GM12878 (cell line): Measurements from ENCODE around the gene PDXDC1. TPM values are rescaled to one million over a fixed set of nuclear protein-coding genes. Genes with fewer than 3 reads are reported as not detected.

Source experiments
- ATAC-seq: fragments of 200-7000 bp; cut with Tn5 transposase; 3 replicates; pipeline ENCODE4 v1.9.1; 2020; ENCODE audit warnings: mild to moderate bottlenecking, moderate library complexity
- BruUV-seq: library from RNA; stranded (reverse); fragments of 400-500 nt; replicated peaks from 2 replicates; lab custom pipeline; 2021; lab: Mats Ljungman, UMichigan
- CTCF ChIA-PET: fragments of 300-600 bp; sonication (Branson Sonifier 250); formaldehyde crosslinking; extraction: SDS; loops from one replicate; lab custom pipeline; 2021; ENCODE audit warnings: inconsistent platforms; lab: Yijun Ruan, JAX
- POLR2A ChIA-PET: fragments of 350-600 bp; formaldehyde crosslinking; extraction: SDS; loops from one replicate; lab custom pipeline; 2021; ENCODE audit warnings: inconsistent platforms; lab: Charles Lee
- RAD21 ChIA-PET: fragments of 300-600 bp; sonication (Branson Sonifier 250); formaldehyde crosslinking; loops from one replicate; lab custom pipeline; 2023; ENCODE audit warnings: antibody characterized with exemption; ENCODE audit not compliant: unreplicated experiment; lab: Charles Lee
- SMC1A ChIA-PET: fragments of 300-600 bp; sonication (Branson Sonifier 250); formaldehyde crosslinking; loops from one replicate; lab custom pipeline; 2023; ENCODE audit not compliant: unreplicated experiment, uncharacterized antibody; lab: Charles Lee
- DNase-seq: peaks from one replicate; pipeline ENCODE4 v3.0.0-alpha.2; 2011; ENCODE audit warnings: low read depth, low spot score
- FAIRE-seq: peaks from 3 replicates; lab custom pipeline; 2011; peaks lifted over from hg19 to GRCh38; lab: Jason Lieb, UNC
- H2AFZ ChIP-seq: 2 replicates; pipeline ENCODE4 v1.6.0; 2011; ENCODE audit warnings: low read depth, low read length, control low read depth; ENCODE audit not compliant: control insufficient read depth
- H3K27ac ChIP-seq: 2 replicates; pipeline ENCODE4 v1.5.1; 2011; ENCODE audit warnings: control low read depth; ENCODE audit not compliant: control insufficient read depth, insufficient read depth
- H3K27me3 ChIP-seq, 2 experiments: replicated peaks in 1 of 2; 2 replicates each; pipeline versions ENCODE4 v1.6.0 to v1.6.1; 2011; ENCODE audit warnings: low read length in 1 of 2; ENCODE audit not compliant: control insufficient read depth in 2 of 2, insufficient read depth in 2 of 2
- H3K36me3 ChIP-seq, 2 experiments: 2 replicates each; pipeline ENCODE4 v1.5.1; 2011; ENCODE audit warnings: low read length in 1 of 2; ENCODE audit not compliant: control insufficient read depth in 2 of 2, insufficient read depth in 2 of 2
- H3K4me1 ChIP-seq: 2 replicates; pipeline ENCODE4 v1.6.1; 2011; ENCODE audit warnings: mild to moderate bottlenecking, low read length, moderate library complexity, mixed read lengths; ENCODE audit not compliant: control insufficient read depth, insufficient read depth
- H3K4me2 ChIP-seq: 2 replicates; pipeline ENCODE4 v1.6.0; 2011; ENCODE audit warnings: control low read depth; ENCODE audit not compliant: control insufficient read depth, insufficient read depth
- H3K4me3 ChIP-seq: fragments of 200-600 bp; sonication (generic); 2 replicates; pipeline ENCODE4 v1.5.1; 2016
- H3K79me2 ChIP-seq: 2 replicates; pipeline ENCODE4 v1.6.0; 2011; ENCODE audit warnings: low read length; ENCODE audit not compliant: control insufficient read depth, insufficient read depth
- H3K9ac ChIP-seq: 2 replicates; pipeline ENCODE4 v1.8.0; 2011; ENCODE audit warnings: low read length, control low read depth, mixed read lengths; ENCODE audit not compliant: control insufficient read depth, insufficient read depth
- H3K9me3 ChIP-seq: replicated peaks from 3 replicates; pipeline ENCODE4 v1.5.1; 2011; ENCODE audit warnings: mild to moderate bottlenecking, low read length; ENCODE audit not compliant: control insufficient read depth, insufficient read depth
- H4K20me1 ChIP-seq: 2 replicates; pipeline ENCODE4 v1.6.0; 2011; ENCODE audit not compliant: control insufficient read depth, insufficient read depth
- DPF2 ChIP-seq: fragments of 450-650 bp; IDR thresholded peaks from 2 replicates; pipeline ENCODE4 v1.6.1; 2017; ENCODE audit warnings: mild to moderate bottlenecking
- NFYA ChIP-seq: IDR thresholded peaks from 2 replicates; pipeline ENCODE4 v1.6.1; 2011; ENCODE audit warnings: low read depth, mild to moderate bottlenecking, low read length, improper control_type of control experiment, borderline replicate concordance
- POLR2A ChIP-seq: IDR thresholded peaks from 2 replicates; pipeline ENCODE4 v1.6.1; 2011; ENCODE audit warnings: low read depth, mild to moderate bottlenecking, low read length
- POLR2AphosphoS2 ChIP-seq: IDR thresholded peaks from 2 replicates; pipeline ENCODE4 v1.6.1; 2011; ENCODE audit warnings: low read depth, mild to moderate bottlenecking, low read length, improper control_type of control experiment, moderate library complexity
- SUPT20H ChIP-seq: IDR thresholded peaks from 2 replicates; pipeline ENCODE4 v1.6.1; 2011; ENCODE audit warnings: low read depth, mild to moderate bottlenecking, low read length, moderate library complexity, borderline replicate concordance; ENCODE audit not compliant: control insufficient read depth
- ZZZ3 ChIP-seq: IDR thresholded peaks from 2 replicates; pipeline ENCODE4 v1.6.1; 2011; ENCODE audit warnings: low read depth; ENCODE audit not compliant: control insufficient read depth, insufficient read length
- WGBS: methylation state at CpG from one replicate; pipeline ENCODE4 v1.1.6; 2016; ENCODE audit warnings: low lambda C conversion rate; ENCODE audit not compliant: insufficient replicate concordance, insufficient coverage; ENCODE audit errors: missing lambda C conversion rate; 5-methylcytosine and 5-hydroxymethylcytosine counted together
- in situ Hi-C: fragments of 300-500 bp; cut with MboI; formaldehyde crosslinking; loops from 9 replicates; pipeline ENCODE4 v1.14.3; 2018; ENCODE audit warnings: mixed read lengths
- intact Hi-C: fragments of 100-400 bp; cut with micrococcal nuclease; formaldehyde crosslinking; loops from one replicate; pipeline ENCODE4 v1.14.2; 2022; ENCODE audit not compliant: unreplicated experiment
- polyA plus RNA-seq, 11 experiments: library from polyadenylated mRNA; depleted of rRNA in 4 of 11; unstranded in 6 of 11; stranded (reverse) in 5 of 11; fragments of >200 nt; fragmentation: Nextera tagmentation in 4 of 11; fragmentation: Illumina TruSeq in 1 of 11; extraction: Ambion mirVana in 4 of 11; extraction: Trizol in 1 of 11; gene quantifications; 1 replicate in 1 of 11; 2 replicates in 10 of 11; pipeline versions ENCODE4 v1.2.1 to v1.2.3, GENCODE V29; 2011 to 2016; ENCODE audit warnings: inconsistent platforms in 2 of 11, missing spikeins in 2 of 11, low read depth in 1 of 11
- total RNA-seq, 4 experiments: library from RNA; depleted of rRNA in 3 of 4; stranded (reverse); fragments of >200 nt in 3 of 4; fragmentation: Illumina TruSeq in 1 of 4; extraction: Trizol in 1 of 4; gene quantifications; 2 replicates each; pipeline versions ENCODE4 v1.2.1 to v1.2.3, GENCODE V29; 2013 to 2021
- TF ChIP-seq, protein P1 (sequence below): fragments of 450-650 bp; IDR thresholded peaks from 2 replicates; pipeline ENCODE4 v1.6.1; 2017; ENCODE audit warnings: mild to moderate bottlenecking, low read depth, inconsistent platforms; ENCODE audit not compliant: poor library complexity, severe bottlenecking

The PDXDC1 gene
- total and polyA plus RNA-seq, 10 of the 15 experiments (the other 5 are each of a cell fraction or from before 2014, with no cell fraction given), result 6.1 to 78.2 (median 53.8) TPM

DNA sequence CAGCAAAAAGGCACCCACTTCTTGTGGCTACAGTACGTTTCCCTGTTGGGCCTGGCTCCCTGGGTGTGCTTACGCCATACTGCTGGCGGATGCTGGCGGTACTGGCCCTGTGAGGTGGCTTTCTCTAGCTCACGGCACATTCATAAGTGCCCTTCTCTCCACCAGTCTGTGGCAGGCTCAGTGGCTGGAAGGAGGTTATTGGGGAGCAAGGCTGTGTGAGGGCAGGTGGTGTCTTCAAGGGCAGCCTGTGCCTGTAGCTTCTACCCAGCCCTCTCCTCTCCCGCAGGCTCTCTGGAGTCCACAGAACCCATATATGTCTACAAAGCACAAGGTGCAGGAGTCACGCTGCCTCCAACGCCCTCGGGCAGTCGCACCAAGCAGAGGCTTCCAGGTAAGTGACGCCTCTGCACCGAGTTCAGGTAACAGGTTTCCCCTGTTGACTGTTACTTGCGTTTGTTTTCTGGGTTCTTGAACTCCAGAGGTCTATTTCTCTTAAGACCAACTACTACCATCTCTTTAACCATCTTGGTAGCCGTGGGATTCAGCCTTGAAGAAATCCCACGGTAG is 60.4 kb downstream of the PDXDC1 start:
- RAD21 ChIA-PET, result no interaction called here
- Histone ChIP-seq H3K4me1 (no peaks in the 10 kb centered on the region), H3K9ac (no peak overlapping the region), H3K9me3 (no peaks in the 10 kb centered on the region), H3K36me3 (peaks cover 27 to 41% of the 10 kb centered on the region in 2 experiments), H3K27me3 (no peaks in the 10 kb centered on the region), H3K4me2 (no peak overlapping the region), H4K20me1 (no peaks in the 10 kb centered on the region), H3K4me3 (no peak overlapping the region), H3K79me2 (no peaks in the 10 kb centered on the region), H2AFZ (no peak overlapping the region), H3K27ac (no peak overlapping the region)
- SMC1A ChIA-PET, result no interaction called here
- DNase-seq (no peak), ATAC-seq (no peak), FAIRE-seq (no peak)
- no TSS peak for BruUV-seq
- WGBS, result 89% methylated on average over 15 of the region's 15 CpGs
- in situ Hi-C loops (no loop called here), intact Hi-C loops (no loop called here)
- TF ChIP-seq POLR2AphosphoS2 (no peak), POLR2A (peak; percentile 49)
- POLR2A ChIA-PET, result no interaction called here
- CTCF ChIA-PET, result no interaction called here

DNA sequence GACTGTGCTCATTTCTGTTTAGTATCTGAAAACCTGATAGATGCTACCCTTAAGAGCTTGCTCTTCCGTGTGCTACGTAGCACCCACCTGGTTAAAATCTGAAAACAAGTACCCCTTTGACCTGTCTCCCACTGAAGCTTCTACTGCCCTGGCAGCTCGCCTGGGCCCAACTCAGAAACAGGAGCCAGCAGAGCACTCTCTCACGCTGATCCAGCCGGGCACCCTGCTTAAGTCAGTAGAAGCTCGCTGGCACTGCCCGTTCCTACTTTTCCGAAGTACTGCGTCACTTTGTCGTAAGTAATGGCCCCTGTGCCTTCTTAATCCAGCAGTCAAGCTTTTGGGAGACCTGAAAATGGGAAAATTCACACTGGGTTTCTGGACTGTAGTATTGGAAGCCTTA is 62.2 kb downstream of the PDXDC1 start:
- RAD21 ChIA-PET, result no interaction called here
- CTCF ChIA-PET, result no interaction called here
- H4K20me1 ChIP-seq, result no peaks in the 10 kb centered on the region
- no peak for FAIRE-seq
- no peaks in the 10 kb centered on the region for H3K4me1 ChIP-seq
- H3K4me2 ChIP-seq, result no peak overlapping the region
- no peak overlapping the region for H2AFZ ChIP-seq
- intact Hi-C loops, result no loop called here
- POLR2A ChIA-PET, result no interaction called here
- H3K36me3 ChIP-seq, result peaks cover 26 to 43% of the 10 kb centered on the region in 2 experiments
- no peaks in the 10 kb centered on the region for H3K79me2 ChIP-seq
- ATAC-seq, result no peak
- in situ Hi-C loops, result no loop called here
- no peak overlapping the region for H3K9ac ChIP-seq
- no peak overlapping the region for H3K4me3 ChIP-seq
- no peak for TF ChIP-seq DPF2
- no peak for TF ChIP-seq ZZZ3
- no peak for TF ChIP-seq NFYA
- TF ChIP-seq, protein P1, sequence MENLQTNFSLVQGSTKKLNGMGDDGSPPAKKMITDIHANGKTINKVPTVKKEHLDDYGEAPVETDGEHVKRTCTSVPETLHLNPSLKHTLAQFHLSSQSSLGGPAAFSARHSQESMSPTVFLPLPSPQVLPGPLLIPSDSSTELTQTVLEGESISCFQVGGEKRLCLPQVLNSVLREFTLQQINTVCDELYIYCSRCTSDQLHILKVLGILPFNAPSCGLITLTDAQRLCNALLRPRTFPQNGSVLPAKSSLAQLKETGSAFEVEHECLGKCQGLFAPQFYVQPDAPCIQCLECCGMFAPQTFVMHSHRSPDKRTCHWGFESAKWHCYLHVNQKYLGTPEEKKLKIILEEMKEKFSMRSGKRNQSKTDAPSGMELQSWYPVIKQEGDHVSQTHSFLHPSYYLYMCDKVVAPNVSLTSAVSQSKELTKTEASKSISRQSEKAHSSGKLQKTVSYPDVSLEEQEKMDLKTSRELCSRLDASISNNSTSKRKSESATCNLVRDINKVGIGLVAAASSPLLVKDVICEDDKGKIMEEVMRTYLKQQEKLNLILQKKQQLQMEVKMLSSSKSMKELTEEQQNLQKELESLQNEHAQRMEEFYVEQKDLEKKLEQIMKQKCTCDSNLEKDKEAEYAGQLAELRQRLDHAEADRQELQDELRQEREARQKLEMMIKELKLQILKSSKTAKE, result no peak
- TF ChIP-seq SUPT20H, result no peak
- DNase-seq, result no peak
- BruUV-seq, result TSS peak; percentile 66
- no peak overlapping the region for H3K27ac ChIP-seq
- H3K9me3 ChIP-seq, result no peaks in the 10 kb centered on the region
- SMC1A ChIA-PET, result no interaction called here
- no peaks in the 10 kb centered on the region for H3K27me3 ChIP-seq
- 93% methylated on average over 10 of the region's 10 CpGs for WGBS
